ENCODE measurements around the gene SPTBN2. TPM values are rescaled to one million over a fixed set of nuclear protein-coding genes. Genes with fewer than 3 reads are reported as not detected.

Gene SPTBN2
- total RNA-seq, 3 donors from 2014 or later (not counting 1 experiment from before 2014, with no cell fraction given): 1.1 TPM; not detected in 2

GRCh38 chr11:66674964-66675602 lies 53.9 kb downstream of the SPTBN2 start:
- H3K4me3 Mint-ChIP-seq: peak overlapping the region; percentile 18
- H3K36me3 Mint-ChIP-seq: no peaks in the 10 kb centered on the region
- peaks cover 29 to 42% of the 10 kb centered on the region in 2 donors for H3K4me1 Mint-ChIP-seq
- ATAC-seq: no peak
- Histone ChIP-seq H3K36me3 (ENCODE audit: control insufficient read depth, insufficient read depth, low read length) (no peaks in the 10 kb centered on the region), H3K4me1 (ENCODE audit: control insufficient read depth, insufficient read depth, low read length) (peaks cover 22% of the 10 kb centered on the region), H3K27ac (ENCODE audit: low read length) (no peak overlapping the region), H3K27me3 (ENCODE audit: control insufficient read depth, insufficient read depth, low read length) (no peaks in the 10 kb centered on the region), H3K4me3 (ENCODE audit: low read length) (no peak overlapping the region), H3K9me3 (ENCODE audit: control insufficient read depth, insufficient read depth, low read length) (no peaks in the 10 kb centered on the region)
- TF ChIP-seq CTCF (IDR thresholded peaks at IDR 0.05): no peak
- WGBS (ENCODE audit: insufficient coverage): 83% methylated on average over 1 of the region's 2 CpGs
- no peaks in the 10 kb centered on the region for H3K27me3 Mint-ChIP-seq (ENCODE audit: low read depth in 2 of 2)
- no peaks in the 10 kb centered on the region for H3K9me3 Mint-ChIP-seq
- DNase-seq: no peak
- intact Hi-C loops (cut with micrococcal nuclease): no loop called here
- H3K27ac Mint-ChIP-seq: peak overlapping the region in 1 of 2 donors; percentile 98

GRCh38 chr11:66670816-66671215 lies 58.2 kb downstream of the SPTBN2 start:
- no peaks in the 10 kb centered on the region for H3K4me1 ChIP-seq (ENCODE audit: control insufficient read depth, insufficient read depth, low read length)
- WGBS (ENCODE audit: insufficient coverage): 97% methylated on average over 5 of the region's 5 CpGs
- H3K27ac ChIP-seq (ENCODE audit: low read length): no peak overlapping the region
- peaks cover 32% of the 10 kb centered on the region for H3K36me3 ChIP-seq (ENCODE audit: control insufficient read depth, insufficient read depth, low read length)
- Mint-ChIP-seq H3K36me3 (no peaks in the 10 kb centered on the region), H3K27me3 (ENCODE audit: low read depth in 2 of 2) (no peaks in the 10 kb centered on the region), H3K4me1 (peaks cover 17 to 24% of the 10 kb centered on the region in 2 donors), H3K27ac (peak overlapping the region in 1 of 2 donors; percentile 65), H3K4me3 (no peak overlapping the region), H3K9me3 (no peaks in the 10 kb centered on the region)
- H3K27me3 ChIP-seq (ENCODE audit: control insufficient read depth, insufficient read depth, low read length): no peaks in the 10 kb centered on the region
- intact Hi-C loops (cut with micrococcal nuclease): no loop called here
- no peak overlapping the region for H3K4me3 ChIP-seq (ENCODE audit: low read length)
- no peak for TF ChIP-seq CTCF (IDR thresholded peaks at IDR 0.05)
- H3K9me3 ChIP-seq (ENCODE audit: control insufficient read depth, insufficient read depth, low read length): no peaks in the 10 kb centered on the region
- no peak for DNase-seq
- no peak for ATAC-seq

- DNase-seq (no peak), ATAC-seq (no peak)
- 99% methylated on average over 10 of the region's 11 CpGs for WGBS (ENCODE audit: insufficient coverage)
- intact Hi-C loops (cut with micrococcal nuclease): no loop called here
- Mint-ChIP-seq H3K36me3 (no peaks in the 10 kb centered on the region), H3K4me1 (peaks cover 8 to 21% of the 10 kb centered on the region in 2 donors), H3K4me3 (no peak overlapping the region), H3K27ac (peak overlapping the region; percentile 0 to 10), H3K9me3 (no peaks in the 10 kb centered on the region), H3K27me3 (ENCODE audit: low read depth in 2 of 2) (no peaks in the 10 kb centered on the region)
- H3K4me3 ChIP-seq (ENCODE audit: low read length): no peak overlapping the region
- peaks cover 59% of the 10 kb centered on the region for H3K36me3 ChIP-seq (ENCODE audit: control insufficient read depth, insufficient read depth, low read length)
- TF ChIP-seq CTCF (IDR thresholded peaks at IDR 0.05): no peak
- no peak overlapping the region for H3K27ac ChIP-seq (ENCODE audit: low read length)
- H3K9me3 ChIP-seq (ENCODE audit: control insufficient read depth, insufficient read depth, low read length): no peaks in the 10 kb centered on the region
- no peaks in the 10 kb centered on the region for H3K27me3 ChIP-seq (ENCODE audit: control insufficient read depth, insufficient read depth, low read length)
- H3K4me1 ChIP-seq (ENCODE audit: control insufficient read depth, insufficient read depth, low read length): no peaks in the 10 kb centered on the region
Measured at GRCh38 chr11:66665369-66665768, 63.6 kb downstream of the SPTBN2 start.
